SK-MEL-5 (cell line): ENCODE measurements around the gene MTSS2. TPM values are rescaled to one million over a fixed set of nuclear protein-coding genes. Genes with fewer than 3 reads are reported as not detected.
A peak's percentile ranks its signal among the peaks of the same experiment; 100 is the strongest.
"Not testable (repeated sequence)": the region's sequence is repeated elsewhere in the genome, so short reads cannot be mapped to it uniquely, and the experiment has no call there.

Experiments
- DNase-seq: peaks from one replicate; pipeline ENCODE4 v3.0.0-alpha.2; 2016; ENCODE audit warnings: low read depth, low spot score
- in situ Hi-C: cut with HindIII; loops from 2 replicates; pipeline ENCODE4 v1.10.0; 2016; ENCODE audit warnings: low sequenced_read_pairs, high pct_unique_total_duplicates, low pct_unique_long_range_greater_than_20kb
- total RNA-seq: library from RNA; depleted of rRNA; stranded (reverse); fragments of >200 nt; shearing (Covaris generic); gene quantifications from 2 replicates; pipeline ENCODE4 v1.2.3, GENCODE V29; 2014

Gene MTSS2
- total RNA-seq, 1 experiment from 2014 or later = 1.7 TPM

GRCh38 chr16:70653809-70654771 is 31.8 kb downstream of the MTSS2 start:
- in situ Hi-C loops = no loop called here

GRCh38 chr16:70653406-70653805 is 32.4 kb downstream of the MTSS2 start:
- in situ Hi-C loops = no loop called here

More at GRCh38 chr16:70653809-70654771, 31.8 kb downstream of the MTSS2 start:
- DNase-seq = peak; percentile 85

GRCh38 chr16:70652322-70652721 is 33.5 kb downstream of the MTSS2 start:
- DNase-seq = no peak
- in situ Hi-C loops = no loop called here

More at GRCh38 chr16:70653406-70653805, 32.4 kb downstream of the MTSS2 start:
- DNase-seq = no peak

- DNase-seq = no peak
- in situ Hi-C loops = no loop called here
Measured at GRCh38 chr16:70651524-70651923, 34.3 kb downstream of the MTSS2 start.

- no peak for DNase-seq
- in situ Hi-C loops = no loop called here
Measured at GRCh38 chr16:70650216-70650615, 35.6 kb downstream of the MTSS2 start.

GRCh38 chr16:70649300-70649699 is 36.6 kb downstream of the MTSS2 start:
- in situ Hi-C loops = no loop called here
- DNase-seq = no peak

- in situ Hi-C loops = no loop called here
- DNase-seq = no peak
Measured at GRCh38 chr16:70648606-70649005, 37.2 kb downstream of the MTSS2 start.

- in situ Hi-C loops = no loop called here
- DNase-seq = no peak
Measured at GRCh38 chr16:70647441-70648359, 38.2 kb downstream of the MTSS2 start.

- in situ Hi-C loops = no loop called here
- no peak for DNase-seq
Measured at GRCh38 chr16:70646260-70647241, 39.3 kb downstream of the MTSS2 start, which contains the start of gene IL34. IL34 (plus strand) TSS chr16:70646559; CDS start chr16:70646948, 389 bp downstream.

GRCh38 chr16:70644763-70645597 is 40.9 kb downstream of the MTSS2 start:
- no peak for DNase-seq
- in situ Hi-C loops = no loop called here

- in situ Hi-C loops, DNase-seq: not testable (repeated sequence)
Measured at GRCh38 chr16:70643264-70643663, 42.6 kb downstream of the MTSS2 start.

GRCh38 chr16:70642633-70643032 is 43.2 kb downstream of the MTSS2 start:
- no peak for DNase-seq
- in situ Hi-C loops = no loop called here

- in situ Hi-C loops = no loop called here
- DNase-seq = peak; percentile 16
Measured at GRCh38 chr16:70638814-70639792, 46.8 kb downstream of the MTSS2 start.
